Suprapubic skin (tissue), 4 donors: ENCODE data around the gene FOXN3. TPM values are rescaled to one million over a fixed set of nuclear protein-coding genes. Genes with fewer than 3 reads are reported as not detected.
"Not testable (repeated sequence)": the region's sequence is repeated elsewhere in the genome, so short reads cannot be mapped to it uniquely, and the experiment has no call there.

ENCODE experiments used
- DNase-seq, 2 donors: peaks; one replicate each; pipeline ENCODE4 v3.0.0-alpha.2; 2019; ENCODE audit warnings: low spot score in 2 of 2
- H3K27ac ChIP-seq: fragments of 200-600 bp; sonication (generic); one replicate; pipeline ENCODE4 v1.5.1; 2019
- H3K27me3 ChIP-seq: fragments of 200-600 bp; sonication (generic); one replicate; pipeline ENCODE4 v1.5.1; 2019
- H3K36me3 ChIP-seq: fragments of 200-600 bp; sonication (generic); one replicate; pipeline ENCODE4 v1.5.1; 2019
- H3K4me1 ChIP-seq: fragments of 200-600 bp; sonication (generic); one replicate; pipeline ENCODE4 v1.5.1; 2019
- H3K4me3 ChIP-seq: fragments of 200-600 bp; sonication (generic); one replicate; pipeline ENCODE4 v1.5.1; 2019; ENCODE audit warnings: mild to moderate bottlenecking
- H3K9me3 ChIP-seq: fragments of 200-600 bp; sonication (generic); one replicate; pipeline ENCODE4 v1.5.1; 2019
- CTCF ChIP-seq, 2 donors: fragments of 200-600 bp in 1 of 2; fragments of 450-650 bp in 1 of 2; sonication (generic) in 1 of 2; IDR thresholded peaks; one replicate each; pipeline ENCODE4 v1.5.1; 2016 to 2019; ENCODE audit warnings: antibody characterized with exemption in 2 of 2, mild to moderate bottlenecking in 1 of 2, moderate library complexity in 1 of 2
- EP300 ChIP-seq: sonication (generic); formaldehyde crosslinking; IDR thresholded peaks from one replicate; pipeline ENCODE4 v1.6.1; 2017; ENCODE audit warnings: antibody characterized with exemption
- POLR2A ChIP-seq, 2 donors: fragments of 450-650 bp; IDR thresholded peaks; one replicate each; pipeline ENCODE4 v1.6.1; 2017; ENCODE audit warnings: antibody characterized with exemption in 2 of 2, mild to moderate bottlenecking in 2 of 2, moderate library complexity in 2 of 2
- POLR2AphosphoS5 ChIP-seq, 3 donors: sonication (generic); formaldehyde crosslinking; IDR thresholded peaks; one replicate each; pipeline ENCODE4 v1.6.1; 2017; ENCODE audit warnings: antibody characterized with exemption in 3 of 3
- WGBS: methylation state at CpG from one replicate; pipeline ENCODE4 v1.1.5; 2018; 5-methylcytosine and 5-hydroxymethylcytosine counted together
- total RNA-seq, 4 donors: library from RNA; depleted of rRNA; stranded (reverse); fragments of >200 nt; gene quantifications; one replicate each; pipeline ENCODE4 v1.1.0, GENCODE V29; 2016

FOXN3 gene
- total RNA-seq, 4 donors from 2014 or later = 117 to 272 (median 172) TPM

- no peak for DNase-seq
- 91% methylated on average over 2 of the region's 3 CpGs for WGBS
- TF ChIP-seq CTCF (IDR thresholded peaks at IDR 0.05) = no peak
- TF ChIP-seq POLR2A (IDR thresholded peaks at IDR 0.05) = no peak
- TF ChIP-seq POLR2AphosphoS5 (IDR thresholded peaks at IDR 0.05) = no peak
- TF ChIP-seq EP300 = no peak
- H3K4me3 ChIP-seq = no peak overlapping the region
- H3K9me3 ChIP-seq = no peaks in the 10 kb centered on the region
- peaks cover 5% of the 10 kb centered on the region for H3K4me1 ChIP-seq
- no peak overlapping the region for H3K27ac ChIP-seq
- peaks cover 7% of the 10 kb centered on the region for H3K36me3 ChIP-seq
- no peaks in the 10 kb centered on the region for H3K27me3 ChIP-seq
Observed at GRCh38 chr14:89255852-89256251, 161.2 kb downstream of the FOXN3 start.

- DNase-seq = no peak
- Histone ChIP-seq H3K9me3 (no peaks in the 10 kb centered on the region), H3K4me1 (peaks cover 5% of the 10 kb centered on the region), H3K36me3 (peaks cover 7% of the 10 kb centered on the region), H3K27me3 (no peaks in the 10 kb centered on the region), H3K4me3 (no peak overlapping the region), H3K27ac (no peak overlapping the region)
- TF ChIP-seq EP300 (no peak), POLR2AphosphoS5 (IDR thresholded peaks at IDR 0.05) (no peak), CTCF (IDR thresholded peaks at IDR 0.05) (no peak), POLR2A (IDR thresholded peaks at IDR 0.05) (no peak)
- WGBS = 95% methylated on average over 9 of the region's 9 CpGs
Observed at GRCh38 chr14:89255012-89255411, 162.0 kb downstream of the FOXN3 start.

- TF ChIP-seq EP300 (no peak), POLR2AphosphoS5 (IDR thresholded peaks at IDR 0.05) (no peak)
- Histone ChIP-seq H3K9me3 (no peaks in the 10 kb centered on the region), H3K27ac (no peak overlapping the region), H3K4me1 (peaks cover 10% of the 10 kb centered on the region), H3K27me3 (no peaks in the 10 kb centered on the region), H3K4me3 (no peak overlapping the region), H3K36me3 (peaks cover 7% of the 10 kb centered on the region)
- DNase-seq = no peak
- 78% methylated on average over 11 of the region's 12 CpGs for WGBS
Observed at GRCh38 chr14:89254166-89254909, 162.7 kb downstream of the FOXN3 start.

GRCh38 chr14:89252887-89253532 lies 164.0 kb downstream of the FOXN3 start:
- WGBS = 66% methylated on average over 15 of the region's 15 CpGs
- DNase-seq = no peak
- no peak for TF ChIP-seq EP300
- TF ChIP-seq POLR2A (IDR thresholded peaks at IDR 0.05) = no peak
- TF ChIP-seq POLR2AphosphoS5 (IDR thresholded peaks at IDR 0.05) = no peak
- TF ChIP-seq CTCF (IDR thresholded peaks at IDR 0.05) = no peak
- Histone ChIP-seq H3K36me3 (peaks cover 7% of the 10 kb centered on the region), H3K9me3 (no peaks in the 10 kb centered on the region), H3K4me3 (no peak overlapping the region), H3K4me1 (peaks cover 16% of the 10 kb centered on the region), H3K27ac (no peak overlapping the region), H3K27me3 (no peaks in the 10 kb centered on the region)

- no peaks in the 10 kb centered on the region for H3K9me3 ChIP-seq
- H3K4me1 ChIP-seq = peaks cover 16% of the 10 kb centered on the region
- DNase-seq = no peak
- no peak overlapping the region for H3K27ac ChIP-seq
- WGBS = 94% methylated on average over 3 of the region's 3 CpGs
- TF ChIP-seq POLR2A (IDR thresholded peaks at IDR 0.05) (no peak), CTCF (IDR thresholded peaks at IDR 0.05) (no peak), EP300 (no peak), POLR2AphosphoS5 (IDR thresholded peaks at IDR 0.05) (no peak)
- no peaks in the 10 kb centered on the region for H3K27me3 ChIP-seq
- no peak overlapping the region for H3K4me3 ChIP-seq
- H3K36me3 ChIP-seq = no peaks in the 10 kb centered on the region
Observed at GRCh38 chr14:89251061-89251460, 166.0 kb downstream of the FOXN3 start.

GRCh38 chr14:89250655-89250975 lies 166.4 kb downstream of the FOXN3 start:
- not testable (repeated sequence) for H3K4me3 ChIP-seq, H3K27ac ChIP-seq, H3K9me3 ChIP-seq, H3K36me3 ChIP-seq, H3K27me3 ChIP-seq, DNase-seq
- H3K4me1 ChIP-seq = peaks cover 13% of the 10 kb centered on the region
- WGBS = 93% methylated on average over 4 of the region's 4 CpGs
